Neuronal stem cell (in vitro differentiated cells): ENCODE results near the gene PUDP.
"Not testable (repeated sequence)": the region's sequence is repeated elsewhere in the genome, so short reads cannot be mapped to it uniquely, and the experiment has no call there.

Source experiments
- DNase-seq: peaks from one replicate; pipeline ENCODE4 v3.0.0-alpha.2; 2013; ENCODE audit warnings: low spot score
- H2AFZ ChIP-seq: one replicate; pipeline ENCODE4 v1.6.1; 2013; ENCODE audit warnings: mild to moderate bottlenecking, low read length, inconsistent platforms
- H2AK5ac ChIP-seq: 2 replicates; pipeline ENCODE4 v1.6.1; 2013; ENCODE audit warnings: low read depth, mild to moderate bottlenecking, inconsistent platforms, low read length, moderate library complexity, mixed read lengths
- H2BK120ac ChIP-seq: 2 replicates; pipeline ENCODE4 v1.6.1; 2013; ENCODE audit warnings: low read depth, mild to moderate bottlenecking, inconsistent platforms, low read length, moderate library complexity, mixed read lengths
- H2BK12ac ChIP-seq: one replicate; pipeline ENCODE4 v1.6.1; 2013; ENCODE audit warnings: low read length, inconsistent platforms
- H2BK15ac ChIP-seq: 2 replicates; pipeline ENCODE4 v1.6.1; 2013; ENCODE audit warnings: mild to moderate bottlenecking, low read length, inconsistent platforms, mixed read lengths
- H2BK5ac ChIP-seq: one replicate; pipeline ENCODE4 v1.6.1; 2013; ENCODE audit warnings: inconsistent platforms, mild to moderate bottlenecking, low read length, moderate library complexity
- H3K14ac ChIP-seq: one replicate; pipeline ENCODE4 v1.6.1; 2013; ENCODE audit warnings: low read length, inconsistent platforms
- H3K18ac ChIP-seq: 2 replicates; pipeline ENCODE4 v1.6.1; 2013; ENCODE audit warnings: low read length, inconsistent platforms
- H3K23ac ChIP-seq: 2 replicates; pipeline ENCODE4 v1.6.1; 2013; ENCODE audit warnings: low read depth, mild to moderate bottlenecking, mixed read lengths, low read length, inconsistent platforms; ENCODE audit not compliant: poor library complexity
- H3K27ac ChIP-seq: replicated peaks from 3 replicates; pipeline ENCODE4 v1.5.1; 2013; ENCODE audit warnings: low read length, inconsistent platforms
- H3K27me3 ChIP-seq, 3 experiments: 2 replicates each; pipeline ENCODE4 v1.6.1; 2013; ENCODE audit warnings: low read length in 3 of 3, mild to moderate bottlenecking in 2 of 3, inconsistent platforms in 1 of 3, low read depth in 1 of 3, mixed read lengths in 1 of 3, moderate library complexity in 1 of 3; ENCODE audit not compliant: control insufficient read depth in 3 of 3, insufficient read depth in 3 of 3
- H3K36me3 ChIP-seq, 2 donors: replicated peaks in 1 of 2; 2 replicates each; pipeline ENCODE4 v1.6.1; 2013; ENCODE audit warnings: low read length in 2 of 2; ENCODE audit not compliant: control insufficient read depth in 2 of 2, insufficient read depth in 2 of 2
- H3K4ac ChIP-seq: 2 replicates; pipeline ENCODE4 v1.6.1; 2013; ENCODE audit warnings: inconsistent platforms, mild to moderate bottlenecking, low read length, moderate library complexity
- H3K4me1 ChIP-seq, 2 donors: 1 replicate in 1 of 2; 2 replicates in 1 of 2; pipeline ENCODE4 v1.6.1; 2013; ENCODE audit warnings: low read length in 2 of 2, low read depth in 1 of 2; ENCODE audit not compliant: control insufficient read depth in 2 of 2, insufficient read depth in 1 of 2
- H3K4me2 ChIP-seq: one replicate; pipeline ENCODE4 v1.6.1; 2013; ENCODE audit warnings: mild to moderate bottlenecking, low read length, inconsistent platforms; ENCODE audit not compliant: insufficient read depth, poor library complexity, severe bottlenecking
- H3K4me3 ChIP-seq, 2 donors: 2 replicates each; pipeline ENCODE4 v1.5.1; 2013; ENCODE audit warnings: low read length in 2 of 2, mild to moderate bottlenecking in 2 of 2, inconsistent platforms in 1 of 2, moderate library complexity in 1 of 2
- H3K79me1 ChIP-seq: one replicate; pipeline ENCODE4 v1.6.1; 2013; ENCODE audit warnings: low read depth, mild to moderate bottlenecking, inconsistent platforms, low read length, moderate library complexity
- H3K9ac ChIP-seq: one replicate; pipeline ENCODE4 v1.6.1; 2013; ENCODE audit warnings: mild to moderate bottlenecking, low read depth, low read length, inconsistent platforms; ENCODE audit not compliant: poor library complexity
- H3K9me3 ChIP-seq, 2 donors: replicated peaks in 1 of 2; 2 replicates each; pipeline versions ENCODE3 to v1.6.1; 2013; ENCODE audit warnings: low read length in 2 of 2, mild to moderate bottlenecking in 2 of 2, inconsistent platforms in 1 of 2, low read depth in 1 of 2, mixed read lengths in 1 of 2, moderate library complexity in 1 of 2; ENCODE audit not compliant: control insufficient read depth in 2 of 2, insufficient read depth in 1 of 2
- H4K8ac ChIP-seq: one replicate; pipeline ENCODE4 v1.6.1; 2013; ENCODE audit warnings: low read depth, mild to moderate bottlenecking, inconsistent platforms, low read length, moderate library complexity
- H4K91ac ChIP-seq: one replicate; pipeline ENCODE4 v1.6.1; 2013; ENCODE audit warnings: low read length, low read depth, mild to moderate bottlenecking, inconsistent platforms; ENCODE audit not compliant: poor library complexity
- WGBS, 2 donors: extraction: QIAGEN DNeasy Blood & Tissue Kit; methylation state at CpG; one replicate each; pipeline ENCODE4 v1.1.7; 2013; ENCODE audit warnings: missing lambda C conversion rate in 2 of 2, mixed read lengths in 1 of 2; ENCODE audit not compliant: insufficient read length in 2 of 2, insufficient replicate concordance in 1 of 2; ENCODE audit errors: extremely low coverage in 2 of 2; 5-methylcytosine and 5-hydroxymethylcytosine counted together

PUDP gene

GRCh38 chrX:7019555-7019954, 128.4 kb downstream of the PUDP start:
- Histone ChIP-seq H3K4ac (no peak overlapping the region), H3K4me1 (no peaks in the 10 kb centered on the region), H4K91ac (no peak overlapping the region), H2AFZ (no peak overlapping the region), H3K14ac (no peak overlapping the region), H3K79me1 (no peaks in the 10 kb centered on the region), H3K18ac (no peak overlapping the region), H3K9me3 (no peaks in the 10 kb centered on the region), H3K23ac (no peak overlapping the region), H4K8ac (no peak overlapping the region), H2AK5ac (no peak overlapping the region), H3K27me3 (no peaks in the 10 kb centered on the region), H2BK120ac (no peak overlapping the region), H3K36me3 (no peaks in the 10 kb centered on the region), H3K4me2 (no peak overlapping the region), H3K27ac (no peak overlapping the region), H2BK15ac (no peak overlapping the region), H3K4me3 (no peak overlapping the region), H3K9ac (no peak overlapping the region), H2BK12ac (no peak overlapping the region), H2BK5ac (no peak overlapping the region)
- no peak for DNase-seq
- WGBS, 2 donors, result no CpG with 5 or more reads among the region's 3 CpGs

- H3K27me3 ChIP-seq, H3K36me3 ChIP-seq, H2AK5ac ChIP-seq, H3K4ac ChIP-seq, H3K23ac ChIP-seq, H4K8ac ChIP-seq, H3K14ac ChIP-seq, H4K91ac ChIP-seq, H2BK15ac ChIP-seq, H3K4me2 ChIP-seq, H3K4me1 ChIP-seq, H3K4me3 ChIP-seq, H3K9me3 ChIP-seq, H3K27ac ChIP-seq, H2BK12ac ChIP-seq, H3K18ac ChIP-seq, H3K9ac ChIP-seq, H3K79me1 ChIP-seq, H2AFZ ChIP-seq, H2BK5ac ChIP-seq, H2BK120ac ChIP-seq, DNase-seq: not testable (repeated sequence)
- WGBS, 2 donors, result no CpG with 5 or more reads among the region's 8 CpGs
These were observed 135.6 kb downstream of the PUDP start for GRCh38 chrX:7012262-7012834.

DNA sequence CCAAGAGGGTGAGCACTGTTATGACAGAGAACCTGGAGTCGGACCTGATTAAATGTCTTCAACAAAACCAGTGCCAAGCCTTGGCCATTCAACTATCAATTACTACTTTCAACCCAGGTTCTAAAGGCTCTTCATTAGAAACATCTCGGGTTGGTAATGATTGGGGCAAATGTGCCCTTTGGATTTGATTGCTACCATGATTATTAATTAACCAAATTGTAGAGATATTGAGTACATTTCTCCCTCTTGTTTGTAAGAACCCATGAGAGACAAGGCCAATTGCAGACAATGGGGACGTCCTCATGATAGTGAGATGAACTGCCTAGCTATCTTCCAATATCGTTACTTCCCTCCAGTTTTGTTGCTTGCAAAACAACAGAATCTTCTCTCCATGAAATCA, 137.1 kb downstream of the PUDP start:
- not testable (repeated sequence) for H3K9ac ChIP-seq, H3K27ac ChIP-seq, H2BK120ac ChIP-seq, H3K27me3 ChIP-seq, DNase-seq, H3K14ac ChIP-seq, H3K4ac ChIP-seq, H4K91ac ChIP-seq, H3K18ac ChIP-seq, H3K36me3 ChIP-seq, H3K4me1 ChIP-seq, H4K8ac ChIP-seq, H3K9me3 ChIP-seq, H3K4me2 ChIP-seq, H3K4me3 ChIP-seq, H2AFZ ChIP-seq, H2BK15ac ChIP-seq, H2BK12ac ChIP-seq, H2AK5ac ChIP-seq, H3K23ac ChIP-seq, H3K79me1 ChIP-seq, H2BK5ac ChIP-seq
- WGBS, 2 donors, result no CpG with 5 or more reads among the region's 4 CpGs

DNA sequence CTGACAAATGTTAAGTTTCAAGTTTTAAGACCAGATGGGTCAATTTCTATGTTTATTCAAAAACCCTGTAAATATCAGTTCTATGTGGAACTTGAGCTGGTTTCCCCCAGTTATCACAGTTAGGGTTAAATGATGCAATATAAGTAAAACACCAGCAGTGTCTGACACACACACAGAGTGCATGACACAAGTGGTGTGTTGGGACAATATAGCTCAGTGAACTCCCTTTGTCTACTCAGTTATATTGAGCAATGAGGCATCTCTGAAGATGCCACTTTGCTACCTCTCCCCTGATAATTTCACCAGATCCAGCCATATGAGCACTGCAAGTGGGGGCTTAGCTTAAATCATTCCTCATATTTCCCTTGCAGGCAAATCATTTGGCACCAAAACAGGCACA, 140.6 kb downstream of the PUDP start:
- H2BK120ac ChIP-seq, H2AK5ac ChIP-seq, H3K14ac ChIP-seq, H2BK12ac ChIP-seq, H3K36me3 ChIP-seq, H3K27ac ChIP-seq, H4K91ac ChIP-seq, H4K8ac ChIP-seq, H3K4me1 ChIP-seq, H3K23ac ChIP-seq, H2AFZ ChIP-seq, H3K4ac ChIP-seq, H3K27me3 ChIP-seq, H3K9ac ChIP-seq, H3K18ac ChIP-seq, H2BK15ac ChIP-seq, H3K9me3 ChIP-seq, H3K4me3 ChIP-seq, H3K4me2 ChIP-seq, H2BK5ac ChIP-seq, H3K79me1 ChIP-seq, DNase-seq: not testable (repeated sequence)
